Right lobe of liver (tissue), 6 donors: ENCODE results near the gene NPRL2. TPM values are rescaled to one million over a fixed set of nuclear protein-coding genes. Genes with fewer than 3 reads are reported as not detected.
A peak's percentile ranks its signal among the peaks of the same experiment; 100 is the strongest.

Experiments used
- ATAC-seq, 4 donors: fragments of 200-7000 bp; cut with Tn5 transposase; one replicate each; pipeline ENCODE4 v1.9.1; 2020; ENCODE audit warnings: mild to moderate bottlenecking in 4 of 4, moderate library complexity in 4 of 4
- DNase-seq, 3 donors: peaks; one replicate each; pipeline ENCODE4 v3.0.0-alpha.2; 2020
- H3K27ac ChIP-seq, 3 donors: fragments of 200-600 bp; one replicate each; pipeline ENCODE4 v1.8.0; 2022
- H3K27me3 ChIP-seq, 2 donors: fragments of 200-600 bp; one replicate each; pipeline ENCODE4 v1.8.0; 2022
- H3K36me3 ChIP-seq, 4 donors: fragments of 200-600 bp; sonication (generic) in 1 of 4; one replicate each; pipeline versions ENCODE4 v1.5.1 to v1.8.0; 2017 to 2022; ENCODE audit warnings: control low read depth in 1 of 4
- H3K4me1 ChIP-seq, 4 donors: fragments of 200-600 bp; sonication (generic) in 1 of 4; one replicate each; pipeline versions ENCODE4 v1.5.1 to v1.8.0; 2017 to 2022; ENCODE audit warnings: control low read depth in 1 of 4
- H3K4me3 ChIP-seq, 3 donors: fragments of 200-600 bp; one replicate each; pipeline ENCODE4 v1.8.0; 2022
- H3K9me3 ChIP-seq, 4 donors: fragments of 200-600 bp; sonication (generic) in 1 of 4; one replicate each; pipeline versions ENCODE4 v1.5.1 to v1.8.0; 2017 to 2022; ENCODE audit warnings: control low read depth in 1 of 4
- POLR2A ChIP-seq: fragments of 450-650 bp; IDR thresholded peaks from one replicate; pipeline ENCODE4 v1.6.1; 2017; ENCODE audit warnings: antibody characterized with exemption, mild to moderate bottlenecking
- WGBS: methylation state at CpG from one replicate; pipeline ENCODE4 v1.1.6; 2018; ENCODE audit warnings: low coverage, low lambda C conversion rate; ENCODE audit not compliant: insufficient coverage; ENCODE audit errors: missing lambda C conversion rate; 5-methylcytosine and 5-hydroxymethylcytosine counted together
- intact Hi-C, 2 donors: fragments of 100-400 bp; cut with DNase I; formaldehyde crosslinking; loops; one replicate each; pipeline versions ENCODE4 v1.11.2 to v1.14.1; 2022
- total RNA-seq, 6 experiments: library from RNA; depleted of rRNA in 2 of 6; stranded (reverse); fragments of >200 nt in 2 of 6; fragmentation: NEBNext Ultra II Directional in 3 of 6; extraction: Animal tissue kit (Norgen Biotek cat#: 25700) in 3 of 6; gene quantifications; one replicate each; pipeline versions ENCODE4 v1.1.0 to v1.2.4, GENCODE V29; 2016 to 2023
- TF ChIP-seq, protein P1 (sequence below), 4 donors: fragments of 200-600 bp in 3 of 4; fragments of 450-650 bp in 1 of 4; IDR thresholded peaks; one replicate each; pipeline versions ENCODE4 v1.5.1 to v1.8.0; 2016 to 2022; ENCODE audit warnings: antibody characterized with exemption in 4 of 4, mild to moderate bottlenecking in 2 of 4
- donor health status: DM: no; HTN: yes; CAD: no.
- donor health status: DM: no; HTN: no; CAD: no.
- donor health status: DM: no; HTN: no; CAD: no.
- donor health status: DM: no; HTN: yes; CAD: no.
- donor health status: DM: no; HTN: yes; CAD: no.

The NPRL2 gene
- total RNA-seq, 6 experiments from 2014 or later: 10.6 to 18.3 (median 14.4) TPM

DNA sequence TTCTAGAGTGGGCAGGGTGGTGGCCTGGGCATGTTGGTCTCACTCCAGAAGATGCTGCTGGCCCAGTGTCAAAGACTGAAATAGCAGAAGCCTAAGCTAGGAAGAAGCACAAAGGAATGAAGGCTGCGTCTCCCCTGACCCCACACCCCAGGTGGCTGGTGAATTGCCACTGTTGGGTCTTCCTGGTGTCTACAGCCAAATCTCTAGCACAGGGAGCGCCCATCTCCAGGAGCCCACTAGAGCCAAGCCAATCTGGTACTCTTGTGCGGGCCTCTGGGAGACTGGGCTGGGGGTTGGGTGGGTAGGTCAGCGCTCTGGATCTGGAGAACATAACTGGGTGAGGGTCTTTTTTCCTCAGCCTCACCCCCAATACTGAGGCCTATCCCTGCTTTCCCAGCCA lies 23.4 kb downstream of the NPRL2 start:
- H3K27ac ChIP-seq: no peak overlapping the region
- ATAC-seq: no peak
- H3K4me1 ChIP-seq: peaks cover 0 to 28% (median 13%) of the 10 kb centered on the region in 4 donors

DNA sequence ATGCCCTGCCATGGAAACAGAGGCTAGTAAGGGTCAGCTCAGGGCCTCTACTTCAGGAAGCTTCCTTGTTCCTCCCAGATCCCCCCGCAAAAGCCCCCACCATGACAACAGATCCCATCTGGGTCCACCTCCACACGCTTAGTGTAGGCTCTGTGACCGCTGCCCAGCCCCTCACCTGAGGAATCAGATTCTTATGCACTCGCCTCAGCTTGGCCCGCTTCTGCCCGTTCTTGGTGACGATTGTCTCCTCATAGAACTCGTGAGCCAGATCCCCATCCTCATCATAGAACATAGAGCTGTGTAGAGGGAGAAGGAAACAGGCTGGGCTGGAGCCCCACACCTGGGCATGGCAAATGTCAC lies 24.4 kb downstream of the NPRL2 start:
- H3K4me3 ChIP-seq: no peak overlapping the region
- no peak overlapping the region for H3K27ac ChIP-seq
- no peak for DNase-seq
- H3K36me3 ChIP-seq: peaks cover 4 to 21% (median 9%) of the 10 kb centered on the region in 4 donors
- H3K27me3 ChIP-seq: no peaks in the 10 kb centered on the region
- no peaks in the 10 kb centered on the region for H3K9me3 ChIP-seq
- H3K4me1 ChIP-seq: peaks cover 0 to 33% (median 15%) of the 10 kb centered on the region in 4 donors
- WGBS: 84% methylated on average over 4 of the region's 8 CpGs
- no peak for ATAC-seq
- intact Hi-C loops: loop anchor here in 1 of 2 donors (5.0 kb wide), 1 partner anchor 49 kb away; the partner anchor contains the start of gene LSMEM2
- TF ChIP-seq, protein P1, sequence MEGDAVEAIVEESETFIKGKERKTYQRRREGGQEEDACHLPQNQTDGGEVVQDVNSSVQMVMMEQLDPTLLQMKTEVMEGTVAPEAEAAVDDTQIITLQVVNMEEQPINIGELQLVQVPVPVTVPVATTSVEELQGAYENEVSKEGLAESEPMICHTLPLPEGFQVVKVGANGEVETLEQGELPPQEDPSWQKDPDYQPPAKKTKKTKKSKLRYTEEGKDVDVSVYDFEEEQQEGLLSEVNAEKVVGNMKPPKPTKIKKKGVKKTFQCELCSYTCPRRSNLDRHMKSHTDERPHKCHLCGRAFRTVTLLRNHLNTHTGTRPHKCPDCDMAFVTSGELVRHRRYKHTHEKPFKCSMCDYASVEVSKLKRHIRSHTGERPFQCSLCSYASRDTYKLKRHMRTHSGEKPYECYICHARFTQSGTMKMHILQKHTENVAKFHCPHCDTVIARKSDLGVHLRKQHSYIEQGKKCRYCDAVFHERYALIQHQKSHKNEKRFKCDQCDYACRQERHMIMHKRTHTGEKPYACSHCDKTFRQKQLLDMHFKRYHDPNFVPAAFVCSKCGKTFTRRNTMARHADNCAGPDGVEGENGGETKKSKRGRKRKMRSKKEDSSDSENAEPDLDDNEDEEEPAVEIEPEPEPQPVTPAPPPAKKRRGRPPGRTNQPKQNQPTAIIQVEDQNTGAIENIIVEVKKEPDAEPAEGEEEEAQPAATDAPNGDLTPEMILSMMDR (IDR thresholded peaks at IDR 0.05): no peak
- no peak for TF ChIP-seq POLR2A

More for the DNA sequence above, 23.4 kb downstream of the NPRL2 start:
- peaks cover 7 to 29% (median 15%) of the 10 kb centered on the region in 4 donors for H3K36me3 ChIP-seq
- intact Hi-C loops: loop anchor here in 1 of 2 donors (5.0 kb wide), 1 partner anchor 50 kb away; the partner anchor contains the start of gene LSMEM2
- no peak for DNase-seq
- 0% methylated on average over 1 of the region's 4 CpGs for WGBS
- TF ChIP-seq, protein P1 (IDR thresholded peaks at IDR 0.05): no peak
- no peak for TF ChIP-seq POLR2A
- H3K4me3 ChIP-seq: peak overlapping the region; percentile 82 to 93 (median 83)
- H3K27me3 ChIP-seq: no peaks in the 10 kb centered on the region
- H3K9me3 ChIP-seq: no peaks in the 10 kb centered on the region

DNA sequence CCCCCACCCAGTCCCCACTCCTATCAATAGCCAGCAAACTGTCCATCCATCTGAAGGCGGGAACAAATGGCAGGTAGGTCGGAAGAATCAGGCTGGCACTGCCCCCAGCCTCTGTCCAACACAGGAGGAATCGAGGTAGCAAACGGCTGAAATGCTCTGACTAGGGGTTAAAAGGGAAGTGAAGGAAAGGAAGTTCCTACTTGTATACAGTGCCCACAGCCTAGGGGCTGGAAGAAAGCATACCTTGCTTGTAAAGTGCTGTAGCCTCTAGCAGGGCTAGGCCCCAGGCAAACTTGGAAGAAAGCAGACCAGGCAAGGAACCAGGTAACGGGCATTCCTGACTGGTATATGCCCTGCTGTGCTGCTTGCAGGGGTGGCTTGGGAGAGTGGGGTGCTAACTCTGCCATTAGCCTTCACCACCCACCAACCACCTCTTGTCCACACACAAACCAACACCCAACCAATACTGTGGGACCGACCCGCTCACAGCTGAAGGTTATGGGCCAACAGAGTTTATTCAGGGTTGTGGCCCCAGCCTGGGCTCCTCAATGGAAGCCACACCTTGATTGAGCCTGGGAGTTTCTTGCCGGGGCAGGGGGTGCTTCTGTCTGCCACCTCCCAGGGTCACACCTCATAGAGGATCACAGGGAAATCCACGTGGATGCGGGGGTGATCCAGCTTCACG lies 24.9 kb downstream of the NPRL2 start:
- 65% methylated on average over 5 of the region's 11 CpGs for WGBS
- Histone ChIP-seq H3K36me3 (peaks cover 0 to 16% (median 5%) of the 10 kb centered on the region in 4 donors), H3K4me1 (peaks cover 0 to 33% (median 15%) of the 10 kb centered on the region in 4 donors), H3K9me3 (no peaks in the 10 kb centered on the region), H3K27me3 (no peaks in the 10 kb centered on the region), H3K27ac (no peak overlapping the region), H3K4me3 (no peak overlapping the region)
- TF ChIP-seq, protein P1 (IDR thresholded peaks at IDR 0.05): no peak
- TF ChIP-seq POLR2A: no peak
- no peak for ATAC-seq
- no peak for DNase-seq
- intact Hi-C loops: loop anchor here in 1 of 2 donors (5.0 kb wide), 1 partner anchor 48 kb away; the partner anchor contains the start of gene LSMEM2

DNA sequence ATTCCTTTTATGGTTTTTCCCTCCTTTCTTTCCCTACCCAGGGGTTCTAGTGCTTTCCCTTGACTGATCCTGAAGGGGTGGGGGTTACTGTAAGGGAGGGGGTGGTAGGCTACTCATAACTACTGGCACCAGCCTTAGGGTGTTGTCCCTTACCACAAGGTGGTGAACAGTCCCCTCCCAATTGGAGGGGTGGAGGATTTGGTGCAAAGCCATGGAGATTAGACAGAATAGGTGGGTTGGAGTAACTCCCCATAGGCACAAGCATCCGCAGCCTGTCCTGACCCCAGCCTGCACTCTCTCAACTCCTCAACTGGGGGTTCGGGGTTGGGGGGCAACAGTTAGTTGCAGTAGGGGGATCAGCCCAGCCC lies 25.5 kb downstream of the NPRL2 start:
- Histone ChIP-seq H3K27ac (no peak overlapping the region), H3K4me1 (peaks cover 0 to 37% (median 17%) of the 10 kb centered on the region in 4 donors), H3K36me3 (peaks cover 0 to 11% (median under 1%) of the 10 kb centered on the region in 4 donors), H3K9me3 (no peaks in the 10 kb centered on the region), H3K27me3 (no peaks in the 10 kb centered on the region), H3K4me3 (no peak overlapping the region)
- WGBS: no CpG with 5 or more reads among the region's 2 CpGs
- intact Hi-C loops: loop anchor here in 1 of 2 donors (5.0 kb wide), 1 partner anchor 48 kb away; the partner anchor contains the start of gene LSMEM2
- ATAC-seq (no peak), DNase-seq (no peak)
- no peak for TF ChIP-seq POLR2A
- TF ChIP-seq, protein P1 (IDR thresholded peaks at IDR 0.05): no peak
